HepG2 (cell line): Measurements from ENCODE around the gene CFAP43. TPM values are rescaled to one million over a fixed set of nuclear protein-coding genes. Genes with fewer than 3 reads are reported as not detected.
A peak's percentile ranks its signal among the peaks of the same experiment; 100 is the strongest.

Source experiments
- ATAC-seq: fragments of 200-7000 bp; cut with Tn5 transposase; 3 replicates; pipeline ENCODE4 v1.9.1; 2020; ENCODE audit warnings: mild to moderate bottlenecking, moderate library complexity
- BruUV-seq: library from RNA; stranded (reverse); fragments of 400-500 nt; replicated peaks from 2 replicates; lab custom pipeline; 2021; lab: Mats Ljungman, UMichigan
- CTCF ChIA-PET: fragments of 300-600 bp; formaldehyde crosslinking; extraction: SDS; loops from one replicate; lab custom pipeline; 2021; ENCODE audit warnings: low total read pairs, inconsistent platforms, low intra/inter-chr PET ratio; lab: Yijun Ruan, JAX
- POLR2A ChIA-PET: fragments of 350-600 bp; sonication (Branson Sonifier 250); formaldehyde crosslinking; loops from one replicate; lab custom pipeline; 2020; ENCODE audit warnings: antibody characterized with exemption, inconsistent platforms; lab: Yijun Ruan, JAX
- DNase-seq: peaks from one replicate; pipeline ENCODE4 v3.0.0-alpha.2; 2015; ENCODE audit warnings: low spot score
- FAIRE-seq: peaks from 3 replicates; lab custom pipeline; 2011; peaks lifted over from hg19 to GRCh38; lab: Jason Lieb, UNC
- H2AFZ ChIP-seq: one replicate; pipeline ENCODE4 v1.6.1; 2011; ENCODE audit warnings: low read length, inconsistent platforms
- H3K27ac ChIP-seq: fragments of 300-600 bp; 3 replicates; pipeline ENCODE4 v1.8.0; 2011; ENCODE audit warnings: mixed run types, mild to moderate bottlenecking, mixed read lengths, low read length, inconsistent platforms; ENCODE audit not compliant: insufficient read depth; ENCODE audit errors: extremely low read length
- H3K27me3 ChIP-seq, 2 experiments: fragments of 200-600 bp in 1 of 2; 2 replicates in 1 of 2; 3 replicates in 1 of 2; pipeline versions ENCODE4 v1.6.0 to v1.8.0; 2011; ENCODE audit warnings: low read length in 2 of 2, mild to moderate bottlenecking in 2 of 2, moderate library complexity in 2 of 2, inconsistent platforms in 1 of 2; ENCODE audit not compliant: insufficient read depth in 2 of 2, control insufficient read depth in 1 of 2
- H3K36me3 ChIP-seq, 2 experiments: fragments of 200-600 bp in 1 of 2; replicated peaks in 1 of 2; 2 replicates in 1 of 2; 3 replicates in 1 of 2; pipeline versions ENCODE4 v1.5.1 to v1.8.0; 2011; ENCODE audit warnings: low read length in 2 of 2, inconsistent platforms in 1 of 2; ENCODE audit not compliant: insufficient read depth in 2 of 2, control insufficient read depth in 1 of 2
- H3K4me1 ChIP-seq: 2 replicates; pipeline ENCODE4 v1.5.1; 2012; ENCODE audit warnings: low read length, inconsistent platforms; ENCODE audit not compliant: insufficient read depth
- H3K4me2 ChIP-seq: 2 replicates; pipeline ENCODE4 v1.6.0; 2011; ENCODE audit warnings: low read depth, low read length, inconsistent platforms
- H3K4me3 ChIP-seq, 3 experiments: fragments of 200-600 bp in 1 of 3; sonication (generic), shearing (Covaris generic) in 1 of 3; replicated peaks in 1 of 3; 2 replicates each; pipeline ENCODE4 v1.5.1; 2011 to 2016; ENCODE audit warnings: low read length in 3 of 3, inconsistent platforms in 2 of 3, low read depth in 2 of 3, mild to moderate bottlenecking in 2 of 3, control low read depth in 1 of 3, mixed read lengths in 1 of 3; ENCODE audit not compliant: insufficient read depth in 1 of 3
- H3K79me2 ChIP-seq: one replicate; pipeline ENCODE4 v1.6.1; 2011; ENCODE audit warnings: low read length, inconsistent platforms; ENCODE audit not compliant: insufficient read depth
- H3K9ac ChIP-seq: 2 replicates; pipeline ENCODE4 v1.6.0; 2011; ENCODE audit warnings: mild to moderate bottlenecking, low read depth, low read length, inconsistent platforms; ENCODE audit not compliant: insufficient read depth
- H3K9me3 ChIP-seq: 2 replicates; pipeline ENCODE4 v1.5.1; 2012; ENCODE audit warnings: mild to moderate bottlenecking, low read length
- H4K20me1 ChIP-seq: 2 replicates; pipeline ENCODE4 v1.6.0; 2011; ENCODE audit warnings: inconsistent platforms, mild to moderate bottlenecking, low read length, moderate library complexity; ENCODE audit not compliant: insufficient read depth
- EHMT2 ChIP-seq: fragments of 200-600 bp; sonication (generic); IDR thresholded peaks from 2 replicates; pipeline ENCODE4 v1.7.0; 2017; ENCODE audit warnings: antibody characterized with exemption, low read depth, low read length, borderline replicate concordance
- HIC2 ChIP-seq: sonication (generic); formaldehyde crosslinking; IDR thresholded peaks from 2 replicates; pipeline ENCODE4 v1.9.0; 2022; ENCODE audit warnings: low read depth, missing genetic modification reagents
- NONO ChIP-seq, 2 experiments: fragments of 450-650 bp in 1 of 2; sonication (generic) in 1 of 2; formaldehyde crosslinking in 1 of 2; IDR thresholded peaks in 1 of 2; conservative IDR thresholded peaks in 1 of 2; 2 replicates each; pipeline versions ENCODE4 v1.6.1 to v1.8.0; 2017 to 2022; ENCODE audit warnings: mild to moderate bottlenecking in 1 of 2, missing genetic modification reagents in 1 of 2, moderate library complexity in 1 of 2
- SIN3B ChIP-seq: fragments of 150-350 bp; IDR thresholded peaks from 2 replicates; pipeline ENCODE4 v1.6.1; 2014; ENCODE audit warnings: low read length
- TBL1XR1 ChIP-seq: fragments of 150-350 bp; IDR thresholded peaks from 2 replicates; pipeline ENCODE4 v1.6.1; 2014; ENCODE audit warnings: borderline replicate concordance, low read length; ENCODE audit not compliant: partially characterized antibody
- ZNF10 ChIP-seq: sonication (generic); formaldehyde crosslinking; IDR thresholded peaks from 2 replicates; pipeline ENCODE4 v1.4.0; 2020; ENCODE audit warnings: mild to moderate bottlenecking, low read depth, missing genetic modification reagents, borderline replicate concordance
- ZNF136 ChIP-seq: sonication (generic); formaldehyde crosslinking; IDR thresholded peaks from 2 replicates; pipeline ENCODE4 v1.8.1; 2022; ENCODE audit warnings: low read depth, mild to moderate bottlenecking, moderate library complexity, missing genetic modification reagents
- ZNF160 ChIP-seq: sonication (generic); formaldehyde crosslinking; IDR thresholded peaks from 2 replicates; pipeline ENCODE4 v1.8.0; 2022; ENCODE audit warnings: mild to moderate bottlenecking, inconsistent platforms, missing genetic modification reagents
- ZNF225 ChIP-seq: sonication (generic); formaldehyde crosslinking; IDR thresholded peaks from 2 replicates; pipeline ENCODE4 v1.4.0; 2020; ENCODE audit warnings: mild to moderate bottlenecking, missing genetic modification reagents
- ZNF34 ChIP-seq: sonication (generic); formaldehyde crosslinking; IDR thresholded peaks from 2 replicates; pipeline ENCODE4 v1.4.0; 2020; ENCODE audit warnings: mild to moderate bottlenecking, missing genetic modification reagents, borderline replicate concordance
- ZNF607 ChIP-seq: sonication (generic); formaldehyde crosslinking; IDR thresholded peaks from 2 replicates; pipeline ENCODE4 v1.5.1; 2020; ENCODE audit warnings: missing genetic modification reagents, mild to moderate bottlenecking, borderline replicate concordance
- WGBS: methylation state at CpG from one replicate; pipeline ENCODE4 v1.1.6; 2017; ENCODE audit warnings: low lambda C conversion rate; 5-methylcytosine and 5-hydroxymethylcytosine counted together
- in situ Hi-C: cut with HindIII; loops from 2 replicates; pipeline ENCODE4 v1.10.0; 2017; ENCODE audit warnings: low pct_unique_long_range_greater_than_20kb; ENCODE audit not compliant: extremely low pct_ligation_motif_present
- intact Hi-C: fragments of 100-400 bp; cut with micrococcal nuclease; formaldehyde crosslinking; loops from one replicate; pipeline ENCODE4 v1.10.0; 2022; ENCODE audit not compliant: unreplicated experiment
- polyA plus RNA-seq, 8 experiments: library from polyadenylated mRNA; depleted of rRNA in 3 of 8; stranded (reverse) in 7 of 8; unstranded in 1 of 8; fragments of >200 nt; fragmentation: Illumina TruSeq in 4 of 8; extraction: Trizol in 4 of 8; gene quantifications; 2 replicates each; pipeline versions ENCODE4 v1.2.1 to v1.2.3, GENCODE V29; 2011 to 2016; ENCODE audit warnings: low read depth in 4 of 8, missing spikeins in 1 of 8, mixed read lengths in 1 of 8; ENCODE audit not compliant: insufficient read depth in 1 of 8
- total RNA-seq, 5 experiments: library from RNA; depleted of rRNA; stranded (reverse); fragments of >200 nt; fragmentation: Illumina TruSeq; extraction: Trizol; gene quantifications; 2 replicates each; pipeline ENCODE4 v1.2.3, GENCODE V29; 2016; ENCODE audit warnings: low read depth in 1 of 5

The CFAP43 gene
- total and polyA plus RNA-seq, 2 of the 13 experiments (the other 11 are each of a cell fraction or from before 2014, with no cell fraction given) = 0.24 to 0.38 TPM

- Histone ChIP-seq H3K4me2 (peak overlapping the region; percentile 94), H3K4me1 (peaks cover 23% of the 10 kb centered on the region), H3K4me3 (peak overlapping the region; percentile 70 to 87 (median 78); a peak in 5 of 6 replicates), H3K9ac (peak overlapping the region; percentile 94; the same call in 1 of the 2 replicates), H3K27ac (peak overlapping the region; percentile 98), H4K20me1 (no peaks in the 10 kb centered on the region), H3K9me3 (no peaks in the 10 kb centered on the region), H2AFZ (peak overlapping the region; percentile 66), H3K27me3 (peaks cover 0 to 2% of the 10 kb centered on the region in 2 experiments; a peak in 1 of 5 replicates), H3K79me2 (no peaks in the 10 kb centered on the region), H3K36me3 (no peaks in the 10 kb centered on the region)
- no peak for TF ChIP-seq ZNF136 (CRISPR knock-in tag)
- TF ChIP-seq NONO (IDR thresholded peaks at IDR 0.05) = no peak
- no peak for TF ChIP-seq NONO (CRISPR knock-in tag; conservative IDR thresholded peaks at IDR 0.05)
- 0 out of 2 replicates have a peak, but pooled peaks have one; percentile 22 for TF ChIP-seq EHMT2
- no peak for TF ChIP-seq ZNF160 (CRISPR knock-in tag)
- no peak for TF ChIP-seq ZNF225 (CRISPR knock-in tag)
- no peak for TF ChIP-seq ZNF607 (CRISPR knock-in tag)
- FAIRE-seq (no peak), DNase-seq (no peak), ATAC-seq (no peak)
- ChIA-PET CTCF (no interaction called here), POLR2A (interaction anchor here (0.8 to 2.2 kb wide), 7 partner anchors 10 to 158 kb away, joined by 3 to 16 read pairs (median 5); partner anchors contain the start of gene CFAP43)
- intact Hi-C loops (loop anchor here (2.0 to 10.0 kb wide), 6 partner anchors 68 to 227 kb away; partner anchors contain the start of genes GSTO1, SLK and STN1), in situ Hi-C loops (loop anchor here (5.0 kb wide), 1 partner anchor 233 kb away; no protein-coding TSS in a partner anchor)
- BruUV-seq = no TSS peak
- 31% methylated on average over 2 of the region's 2 CpGs for WGBS
Measured at GRCh38 chr10:104120512-104120902, 111.7 kb downstream of the CFAP43 start.

GRCh38 chr10:104119996-104120395 lies 112.2 kb downstream of the CFAP43 start:
- Histone ChIP-seq H4K20me1 (no peaks in the 10 kb centered on the region), H3K4me1 (peaks cover 23% of the 10 kb centered on the region), H3K36me3 (no peaks in the 10 kb centered on the region), H3K79me2 (no peaks in the 10 kb centered on the region), H3K4me3 (no peak overlapping the region), H3K27me3 (peaks cover 0 to 2% of the 10 kb centered on the region in 2 experiments; a peak in 1 of 5 replicates), H3K27ac (no peak overlapping the region), H2AFZ (no peak overlapping the region), H3K4me2 (no peak overlapping the region), H3K9me3 (no peaks in the 10 kb centered on the region), H3K9ac (no peak overlapping the region)
- no TSS peak for BruUV-seq
- ChIA-PET POLR2A (no interaction called here), CTCF (no interaction called here)
- WGBS = 88% methylated on average over 3 of the region's 3 CpGs
- ATAC-seq (no peak), DNase-seq (no peak), FAIRE-seq (no peak)
- in situ Hi-C loops = loop anchor here (5.0 kb wide), 1 partner anchor 233 kb away; no protein-coding TSS in a partner anchor
- intact Hi-C loops = loop anchor here (2.0 to 10.0 kb wide), 6 partner anchors 67 to 227 kb away; partner anchors contain the start of genes GSTO1, SLK and STN1
- TF ChIP-seq HIC2 (CRISPR knock-in tag) = no peak
- TF ChIP-seq TBL1XR1 = no peak
- TF ChIP-seq ZNF10 (CRISPR knock-in tag) = no peak
- TF ChIP-seq ZNF34 = no peak
- TF ChIP-seq SIN3B = no peak
